Nucleus accumbens (tissue), 56 donors: ENCODE measurements around the gene SLC16A8.

Experiments used
- DNase-seq, 56 donors: peaks; one replicate each; lab custom pipeline; 2025; lab: John Stamatoyannopoulos, UW

The SLC16A8 gene

DNA sequence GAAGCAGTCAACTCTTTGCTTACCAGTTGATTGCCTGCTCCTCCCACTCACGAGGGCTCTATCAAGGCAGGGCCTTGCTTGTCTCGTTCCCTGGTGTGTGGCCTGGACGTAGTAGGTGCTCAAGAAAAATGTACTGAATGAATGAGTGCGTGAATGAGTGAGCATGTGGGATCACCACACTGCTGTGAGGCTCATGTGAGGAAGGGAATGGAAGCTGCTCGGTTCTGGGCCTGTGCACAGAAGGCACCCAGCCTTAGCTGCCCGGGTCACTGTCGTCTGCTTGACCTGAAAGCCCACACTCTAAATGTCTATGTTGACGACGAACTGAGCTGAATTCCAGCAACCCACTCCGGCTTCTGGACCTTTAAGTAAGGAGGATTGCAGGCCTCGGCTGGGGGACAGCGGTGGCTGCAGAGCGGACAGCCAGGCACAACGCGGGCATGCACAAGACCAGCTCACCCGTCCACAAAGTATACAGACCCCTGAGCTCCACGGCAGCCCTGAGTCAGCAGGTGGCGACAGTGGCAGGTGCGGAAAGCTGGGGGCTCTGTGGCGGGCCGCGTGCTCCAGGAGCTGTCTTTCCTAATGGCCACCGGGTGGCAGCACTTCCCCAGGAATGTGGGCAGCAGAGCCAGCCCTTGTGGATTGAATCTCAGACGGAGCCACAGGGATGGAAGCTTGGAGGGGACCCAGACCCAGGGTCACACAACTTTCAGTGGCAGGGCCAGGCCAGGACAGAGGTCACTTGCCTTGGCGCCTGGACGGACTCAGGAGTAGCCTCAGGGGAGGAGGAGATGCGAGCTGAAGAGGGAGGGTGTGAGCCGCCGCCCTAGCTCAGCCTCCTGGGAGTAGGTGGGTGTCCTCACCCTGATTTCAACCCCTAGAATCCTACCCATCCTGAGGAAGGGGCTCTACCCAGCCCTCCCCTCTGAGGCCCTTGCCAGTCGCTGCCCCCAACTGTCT is 31.8 kb downstream of the SLC16A8 start:
- DNase-seq = peak in 55 of 56 donors; percentile 27 to 92 (median 77)

DNA sequence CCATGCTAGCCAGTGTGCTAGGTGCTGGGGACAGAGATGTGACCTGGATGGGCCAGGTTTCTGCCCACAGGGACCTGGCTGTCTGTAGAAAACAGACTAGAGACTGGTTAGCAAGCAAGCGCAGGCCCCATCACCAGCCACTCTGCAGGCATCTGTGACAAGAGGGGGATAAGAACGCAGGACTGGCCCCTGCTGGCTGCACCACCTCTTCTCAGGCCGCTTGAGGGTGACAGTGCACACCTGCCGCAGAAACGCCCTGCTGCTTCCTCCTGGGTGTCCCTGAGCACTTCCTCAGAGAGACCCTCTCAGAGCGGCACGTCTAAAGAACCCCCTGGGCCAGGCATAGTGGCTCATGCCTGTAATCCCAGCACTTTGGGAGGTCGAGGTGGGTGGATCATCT is 32.7 kb downstream of the SLC16A8 start:
- no peak for DNase-seq

- peak in 3 of 56 donors; percentile 49 to 74 (median 59) for DNase-seq
Measured at GRCh38 chr22:38050720-38051119, 33.3 kb downstream of the SLC16A8 start.

DNA sequence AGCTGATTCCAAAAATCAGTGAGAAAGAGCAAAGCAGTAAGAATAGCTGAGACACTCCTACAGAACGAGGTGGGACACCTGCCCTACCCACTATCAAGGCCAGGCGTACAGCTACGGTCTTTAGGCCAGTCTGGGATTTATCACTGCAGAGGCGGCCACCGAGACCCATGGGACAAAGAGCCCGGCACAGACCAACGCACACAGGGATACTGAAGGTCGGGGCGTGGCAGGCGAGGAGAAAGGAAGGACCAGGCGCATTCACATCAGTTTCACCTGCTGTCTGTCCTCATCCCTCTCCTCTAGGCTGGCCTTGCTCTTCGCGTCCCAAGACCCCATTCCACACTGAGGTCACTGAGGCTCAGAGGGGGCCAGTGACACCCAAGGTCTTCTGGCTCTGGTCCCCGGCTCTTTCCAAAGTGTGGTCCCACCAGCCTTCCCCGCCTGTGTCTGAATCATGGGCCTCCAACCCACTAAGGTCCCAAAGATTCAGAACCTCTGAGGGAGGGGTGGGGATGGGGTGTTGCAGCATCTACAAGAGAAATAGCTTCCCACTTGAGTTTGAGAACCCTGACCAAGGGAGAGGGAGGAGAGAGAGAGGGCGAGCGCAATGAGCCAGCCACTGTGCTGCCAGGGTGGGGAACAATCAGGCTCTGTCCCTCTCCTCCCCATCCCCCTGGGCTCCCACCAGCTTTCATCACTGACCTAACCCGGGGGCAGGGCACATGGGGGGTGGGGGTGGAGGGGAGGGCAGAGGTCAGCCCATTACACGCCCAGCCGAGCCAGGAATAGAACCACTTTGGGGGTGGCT is 34.0 kb downstream of the SLC16A8 start:
- peak in 52 of 56 donors; percentile 27 to 90 (median 76) for DNase-seq

DNA sequence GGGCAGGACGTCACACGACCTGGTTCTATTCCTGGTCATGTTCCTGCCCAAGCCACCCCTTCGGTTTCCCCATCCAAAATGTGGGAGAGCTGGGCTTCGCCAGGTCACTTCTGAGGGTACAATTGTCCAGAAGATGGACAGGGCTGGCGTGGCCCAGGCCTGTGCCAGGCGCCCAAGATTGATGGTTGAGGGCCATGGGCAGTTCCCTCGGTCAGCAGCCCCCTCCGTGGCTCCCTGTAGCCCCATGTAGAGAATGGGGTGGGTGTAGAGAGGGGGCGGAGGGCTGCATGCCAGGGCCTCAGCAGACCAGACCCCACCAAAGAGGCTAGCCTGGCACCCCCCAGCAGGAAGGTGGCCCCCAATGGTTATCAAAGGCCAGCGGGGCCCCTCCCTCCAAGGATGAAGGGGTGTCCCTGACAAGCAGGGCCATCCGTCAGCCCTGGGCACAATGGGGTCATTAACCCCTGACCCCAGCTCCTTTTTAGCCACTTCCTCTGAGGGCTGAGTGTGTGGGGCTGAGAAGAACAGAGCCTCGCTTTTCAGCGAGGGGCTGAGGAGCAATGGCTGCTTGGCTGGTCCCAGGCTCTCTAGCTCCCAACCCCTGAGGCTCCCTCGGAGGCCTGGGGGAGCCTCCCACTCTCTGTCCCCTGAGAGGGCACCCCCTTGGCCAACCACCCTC is 37.8 kb downstream of the SLC16A8 start:
- DNase-seq = no peak

DNA sequence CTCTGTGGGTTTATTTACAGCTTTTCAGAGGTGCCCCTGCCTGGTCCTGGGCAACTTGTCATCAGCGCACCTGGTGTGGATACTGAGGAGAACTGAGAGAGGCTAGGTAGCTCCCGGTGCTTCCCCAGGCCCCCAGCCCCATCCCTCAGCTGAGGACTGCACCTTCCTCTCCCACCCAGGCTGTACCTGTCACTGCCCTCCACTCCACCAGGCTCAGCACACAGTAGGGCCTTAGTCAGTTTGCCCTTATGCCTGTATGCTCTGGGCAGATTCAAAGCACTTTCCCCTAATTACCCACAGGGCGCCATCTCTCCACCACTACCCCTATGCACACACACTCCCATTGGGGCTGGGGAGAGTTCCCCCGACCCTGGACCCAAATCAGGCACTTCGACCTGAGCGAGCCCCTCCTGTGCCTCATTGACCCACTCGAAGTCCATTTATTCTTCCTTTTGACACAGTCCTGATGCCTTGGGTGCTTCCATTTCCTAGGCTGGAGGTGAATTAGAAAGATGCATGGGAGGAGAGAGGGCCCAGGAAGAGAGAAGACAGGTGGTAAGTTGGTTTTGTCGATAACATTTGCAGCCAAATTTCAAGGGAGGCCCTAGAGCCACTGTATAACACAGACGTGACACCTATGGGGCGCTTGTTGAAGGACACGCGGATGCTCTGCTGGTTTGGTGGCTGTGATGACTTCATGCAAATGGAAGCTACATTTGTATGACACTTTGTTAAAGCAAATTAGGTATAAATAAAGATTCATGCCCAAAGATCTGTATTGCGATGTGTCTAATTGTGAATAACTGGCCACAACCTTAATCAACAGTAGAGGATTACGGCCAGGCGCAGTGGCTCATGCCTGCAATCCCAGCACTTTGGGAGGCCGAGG is 40.6 kb downstream of the SLC16A8 start:
- no peak for DNase-seq

GRCh38 chr22:38042488-38042790 is 41.5 kb downstream of the SLC16A8 start:
- DNase-seq = peak in 1 of 56 donors; percentile 23

DNA sequence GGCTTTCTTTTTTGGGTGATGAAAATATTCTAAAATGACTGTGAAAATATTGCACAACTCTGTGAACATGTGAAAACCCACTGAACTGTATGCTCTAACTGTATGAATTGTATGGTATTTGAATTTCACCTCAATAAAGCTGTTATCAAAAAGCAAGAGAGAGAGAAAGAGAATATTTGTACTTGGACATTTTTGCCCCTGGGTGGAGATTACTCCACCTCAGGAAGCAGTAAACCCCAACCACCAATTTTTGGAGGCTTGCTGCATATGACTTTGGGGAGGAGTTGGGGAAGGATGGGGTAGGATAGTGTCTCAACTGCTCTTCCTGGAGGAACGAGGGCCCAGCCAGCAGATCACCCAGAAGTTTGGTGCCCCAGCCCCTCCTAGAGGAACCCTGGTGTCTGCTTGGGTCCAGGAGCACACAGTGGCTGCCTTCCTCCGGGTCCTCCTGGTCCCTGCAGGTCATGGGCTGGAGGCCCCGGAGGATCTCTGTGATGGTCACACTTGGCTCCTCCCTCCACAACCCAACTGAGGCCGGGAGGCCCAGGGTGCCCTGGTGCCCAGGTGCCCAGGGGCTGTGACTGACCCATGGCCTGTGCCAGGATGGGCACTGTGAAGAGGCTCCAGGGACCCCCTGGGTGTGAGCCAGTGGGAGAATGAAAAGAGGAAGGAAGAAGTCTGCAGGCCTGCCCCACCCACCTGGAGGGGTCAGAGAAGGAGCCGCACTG is 42.1 kb downstream of the SLC16A8 start:
- no peak for DNase-seq

DNA sequence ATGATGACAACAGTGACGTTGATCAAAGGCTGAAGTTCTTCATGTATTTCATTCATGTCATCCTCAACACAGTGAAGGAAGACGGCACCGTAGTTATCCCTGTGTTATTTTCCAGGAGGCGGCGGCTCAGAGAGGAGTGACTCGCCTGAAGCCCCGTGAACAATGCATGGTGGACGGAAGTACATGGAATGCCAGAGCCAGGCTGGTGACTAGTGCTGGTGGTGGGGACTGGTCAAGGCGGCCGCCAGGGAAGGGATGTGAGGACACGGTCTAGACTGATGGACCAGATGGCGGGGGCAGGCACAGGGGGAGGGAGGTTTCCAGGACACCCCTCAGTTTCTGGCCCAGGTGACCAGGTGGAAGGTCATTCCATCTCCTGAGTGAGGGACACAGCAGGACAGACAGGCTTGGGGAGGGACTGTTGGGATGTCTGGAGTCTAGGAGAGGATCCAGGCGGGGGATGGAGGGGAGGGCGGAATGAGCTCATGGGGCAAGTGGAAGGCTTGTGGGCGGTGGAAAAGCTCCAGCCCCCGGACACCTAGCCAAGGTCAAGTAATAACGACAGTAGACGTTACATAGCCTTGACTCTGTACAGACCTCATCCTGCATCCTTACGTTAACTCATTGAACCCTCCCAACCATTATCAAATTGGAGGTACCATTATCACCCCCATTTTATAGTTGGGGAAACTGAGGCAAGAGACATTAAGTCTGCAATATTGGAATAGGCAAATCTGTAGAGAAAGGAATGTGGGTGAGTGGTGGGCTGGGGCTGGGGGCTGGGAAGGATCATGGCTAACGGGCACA is 42.8 kb downstream of the SLC16A8 start:
- DNase-seq = peak in 1 of 56 donors; percentile 33

GRCh38 chr22:38038890-38039812 is 44.8 kb downstream of the SLC16A8 start:
- peak in 4 of 56 donors; percentile 27 to 48 (median 35) for DNase-seq

DNA sequence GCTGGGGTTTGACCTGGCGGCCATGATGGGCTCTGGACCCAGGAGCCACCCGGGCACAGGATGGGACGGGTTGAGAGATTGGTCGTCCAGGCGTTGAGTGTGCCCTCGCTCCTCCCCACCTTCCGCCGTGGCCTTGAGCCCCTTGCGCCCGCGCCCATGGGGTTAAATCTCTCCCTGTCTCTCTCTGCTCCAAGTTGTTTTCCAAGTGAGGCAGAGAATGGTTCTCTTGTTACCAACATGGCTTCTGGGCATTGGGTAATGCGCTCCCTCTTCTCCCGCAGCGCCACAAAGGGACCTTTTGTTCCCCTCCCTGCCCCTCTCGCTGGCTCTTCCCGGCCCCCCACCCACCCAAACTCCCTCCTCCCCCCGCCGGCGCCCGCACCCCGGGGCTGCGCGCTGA is 45.6 kb downstream of the SLC16A8 start:
- DNase-seq = peak in 49 of 56 donors; percentile 47 to 94 (median 78)

- DNase-seq = peak in 1 of 56 donors; percentile 53
Measured at GRCh38 chr22:38037367-38038150, 46.4 kb downstream of the SLC16A8 start.

DNA sequence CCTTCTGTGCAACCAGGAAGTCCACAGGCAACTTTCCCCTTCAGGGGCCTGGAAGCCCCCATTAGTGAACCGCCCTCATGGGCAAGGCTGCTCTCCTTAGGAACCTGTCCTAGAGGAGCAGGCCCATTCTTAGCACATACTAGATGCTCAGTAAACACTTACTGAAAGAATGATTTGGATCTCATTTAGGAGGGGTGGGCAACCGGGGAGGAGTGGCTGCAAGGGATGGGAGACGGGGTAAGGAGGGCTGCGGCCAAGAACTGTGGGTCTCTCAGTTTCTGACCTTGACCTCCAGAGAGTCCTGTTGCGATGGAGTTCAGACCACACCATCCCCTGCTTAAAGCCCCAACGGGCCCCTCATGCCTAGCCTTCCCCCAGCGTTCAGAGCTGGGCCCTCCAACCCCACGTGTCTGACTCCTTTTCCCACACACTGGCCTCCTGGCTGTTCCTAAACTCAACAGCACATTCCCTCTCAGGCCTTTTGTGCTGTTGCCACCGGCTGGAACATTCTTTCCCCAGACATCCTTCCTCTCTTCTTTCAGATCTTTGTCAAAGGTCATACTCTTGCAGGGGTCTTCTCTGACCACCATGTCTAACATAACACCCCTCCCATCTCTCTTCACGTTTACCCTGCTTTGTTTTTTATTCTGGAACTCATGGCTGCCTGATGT is 47.5 kb downstream of the SLC16A8 start:
- no peak for DNase-seq

- DNase-seq = peak in 1 of 56 donors; percentile 38
Measured at GRCh38 chr22:38035530-38035885, 48.5 kb downstream of the SLC16A8 start.

GRCh38 chr22:38034884-38035529 is 49.0 kb downstream of the SLC16A8 start:
- DNase-seq = no peak
